GM21528 (cell line): Measurements from ENCODE around the gene NCKAP1.
"Not testable (repeated sequence)": the region's sequence is repeated elsewhere in the genome, so short reads cannot be mapped to it uniquely, and the experiment has no call there.

ENCODE experiments used
- ATAC-seq: cut with Tn5 transposase; IDR thresholded peaks from one replicate; pipeline ENCODE4 v1.9.1; 2021; ENCODE audit warnings: mild to moderate bottlenecking, moderate library complexity; ENCODE audit not compliant: unreplicated experiment, low FRiP score

NCKAP1 gene, protein sequence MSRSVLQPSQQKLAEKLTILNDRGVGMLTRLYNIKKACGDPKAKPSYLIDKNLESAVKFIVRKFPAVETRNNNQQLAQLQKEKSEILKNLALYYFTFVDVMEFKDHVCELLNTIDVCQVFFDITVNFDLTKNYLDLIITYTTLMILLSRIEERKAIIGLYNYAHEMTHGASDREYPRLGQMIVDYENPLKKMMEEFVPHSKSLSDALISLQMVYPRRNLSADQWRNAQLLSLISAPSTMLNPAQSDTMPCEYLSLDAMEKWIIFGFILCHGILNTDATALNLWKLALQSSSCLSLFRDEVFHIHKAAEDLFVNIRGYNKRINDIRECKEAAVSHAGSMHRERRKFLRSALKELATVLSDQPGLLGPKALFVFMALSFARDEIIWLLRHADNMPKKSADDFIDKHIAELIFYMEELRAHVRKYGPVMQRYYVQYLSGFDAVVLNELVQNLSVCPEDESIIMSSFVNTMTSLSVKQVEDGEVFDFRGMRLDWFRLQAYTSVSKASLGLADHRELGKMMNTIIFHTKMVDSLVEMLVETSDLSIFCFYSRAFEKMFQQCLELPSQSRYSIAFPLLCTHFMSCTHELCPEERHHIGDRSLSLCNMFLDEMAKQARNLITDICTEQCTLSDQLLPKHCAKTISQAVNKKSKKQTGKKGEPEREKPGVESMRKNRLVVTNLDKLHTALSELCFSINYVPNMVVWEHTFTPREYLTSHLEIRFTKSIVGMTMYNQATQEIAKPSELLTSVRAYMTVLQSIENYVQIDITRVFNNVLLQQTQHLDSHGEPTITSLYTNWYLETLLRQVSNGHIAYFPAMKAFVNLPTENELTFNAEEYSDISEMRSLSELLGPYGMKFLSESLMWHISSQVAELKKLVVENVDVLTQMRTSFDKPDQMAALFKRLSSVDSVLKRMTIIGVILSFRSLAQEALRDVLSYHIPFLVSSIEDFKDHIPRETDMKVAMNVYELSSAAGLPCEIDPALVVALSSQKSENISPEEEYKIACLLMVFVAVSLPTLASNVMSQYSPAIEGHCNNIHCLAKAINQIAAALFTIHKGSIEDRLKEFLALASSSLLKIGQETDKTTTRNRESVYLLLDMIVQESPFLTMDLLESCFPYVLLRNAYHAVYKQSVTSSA

DNA sequence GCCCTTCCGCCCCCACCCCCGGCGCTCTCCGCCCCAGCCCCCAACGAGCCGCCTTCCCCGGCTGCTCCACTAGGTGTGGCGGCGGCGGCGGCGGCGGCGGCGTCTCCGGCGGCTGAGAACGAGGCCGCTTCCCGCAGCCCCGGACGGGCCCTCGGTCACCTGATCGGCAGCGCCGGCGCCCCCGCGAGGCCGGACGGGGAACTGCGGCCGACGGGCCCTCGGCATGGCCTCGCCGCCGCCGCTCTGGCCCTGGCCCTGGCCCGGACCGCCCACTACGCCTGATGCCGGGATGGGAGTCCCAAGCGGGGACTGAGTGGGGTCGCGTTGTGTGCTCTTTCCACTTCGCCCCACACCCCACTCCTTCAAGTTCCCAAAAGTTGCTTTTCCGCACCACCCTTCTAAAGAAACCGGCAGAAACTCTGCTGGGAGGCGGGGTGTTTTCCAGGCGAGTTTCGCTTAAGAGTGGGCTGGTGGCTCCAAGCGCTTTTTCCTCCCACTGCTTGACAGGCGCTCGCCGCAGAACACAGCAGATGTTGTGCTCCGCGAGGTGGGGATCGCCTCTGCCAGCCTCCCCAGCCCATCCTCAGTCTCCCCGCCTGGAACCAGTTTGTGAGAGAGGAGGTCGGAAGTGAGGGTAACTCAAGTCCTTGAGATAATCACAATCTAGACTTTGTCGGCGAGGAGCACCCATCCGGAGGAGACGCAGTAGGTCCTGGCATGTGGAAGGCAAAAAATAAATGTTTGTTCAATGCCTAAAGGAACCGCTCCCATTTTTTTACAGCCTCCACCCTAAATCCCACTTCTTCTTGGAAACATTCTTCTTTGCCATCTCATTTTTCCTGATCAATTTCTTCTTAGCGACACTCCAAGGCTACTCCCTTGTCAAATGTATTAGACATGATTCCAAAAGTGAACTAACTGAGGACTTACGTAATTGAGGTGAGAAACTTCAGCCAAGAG lies at the start of gene NCKAP1:
TSS of gene NCKAP1 (minus strand) at position 117 of the 960 bp plus-strand sequence. CDS start 358 bp downstream, outside the sequence.
- ATAC-seq = peak; percentile 70

DNA sequence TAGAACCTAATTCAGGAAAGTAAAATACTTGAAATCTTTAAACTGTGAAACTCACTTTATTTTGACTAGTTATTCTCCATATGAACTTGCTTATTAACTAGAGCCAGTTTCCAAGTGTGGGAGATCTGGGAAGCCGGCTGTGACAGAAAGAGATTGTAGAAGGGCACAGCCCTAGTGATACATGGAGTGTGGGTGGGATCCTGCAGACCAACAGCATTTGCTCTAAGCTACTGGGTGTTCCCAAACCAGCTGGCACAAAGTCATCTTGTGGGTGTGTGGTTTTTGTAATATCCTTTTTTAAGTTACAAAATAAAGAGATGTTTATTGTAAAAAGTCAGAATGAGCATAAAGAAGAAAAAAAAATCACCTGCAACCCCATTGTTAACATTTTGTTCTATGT lies 43.7 kb upstream of the NCKAP1 start:
- no peak for ATAC-seq

DNA sequence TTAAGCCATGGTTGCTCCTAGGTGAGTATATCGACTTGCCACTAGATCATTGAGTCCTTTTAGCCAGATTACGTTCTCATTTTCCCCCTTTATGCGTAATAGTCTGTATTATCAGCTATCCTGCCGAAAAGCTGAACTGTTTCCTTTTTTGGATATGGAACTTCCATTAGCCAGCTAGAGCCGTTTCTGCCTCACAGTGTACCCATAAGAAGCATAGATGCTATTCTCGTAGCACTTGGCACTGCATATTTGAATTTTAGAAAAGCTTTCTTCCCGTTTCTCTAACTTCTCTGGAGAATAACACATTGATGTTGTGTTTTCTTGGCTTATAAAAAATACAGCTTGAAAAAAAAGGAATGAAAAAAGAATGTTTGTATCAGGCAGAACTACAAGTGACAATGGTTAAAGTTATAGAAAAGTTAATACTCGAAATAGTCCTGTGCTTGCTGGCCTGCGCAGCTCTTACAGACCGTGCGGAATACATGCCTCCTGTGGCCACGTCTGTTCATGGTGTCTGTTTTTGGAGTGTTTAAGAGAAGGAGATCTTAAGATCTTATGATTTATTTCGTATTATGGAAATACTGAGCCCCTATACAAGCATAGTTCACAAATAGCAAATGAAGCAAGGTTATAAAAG lies 41.0 kb upstream of the NCKAP1 start:
- peak; percentile 23 for ATAC-seq

DNA sequence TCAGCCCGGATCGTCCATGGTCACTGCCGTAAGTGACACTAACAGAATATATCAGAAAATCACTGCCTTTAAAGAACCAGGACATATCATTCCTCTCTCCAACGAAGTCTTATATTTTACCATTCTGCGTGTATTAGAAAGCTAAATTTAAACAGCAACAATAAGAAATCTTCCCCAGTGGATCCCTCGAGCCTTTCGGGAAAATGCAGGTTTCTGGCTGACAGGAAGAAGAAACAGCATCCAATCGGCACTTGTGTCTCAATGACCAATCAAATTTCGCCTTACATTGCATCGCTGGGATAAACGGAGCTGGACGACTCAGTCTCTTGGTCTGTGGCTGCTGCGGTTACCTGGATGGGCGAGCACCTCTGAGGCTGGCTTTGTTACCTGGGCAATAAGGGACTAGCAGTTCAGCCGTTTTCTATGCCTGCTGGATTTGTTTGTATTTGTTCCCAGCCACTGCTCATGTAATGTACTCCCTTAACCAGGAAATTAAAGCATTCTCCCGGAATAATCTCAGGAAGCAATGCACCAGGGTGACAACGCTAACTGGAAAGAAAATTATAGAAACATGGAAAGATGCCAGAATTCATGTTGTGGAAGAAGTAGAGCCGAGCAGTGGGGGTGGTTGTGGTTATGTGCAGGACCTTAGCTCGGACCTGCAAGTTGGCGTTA lies 40.3 kb upstream of the NCKAP1 start, which contains the start of gene DUSP19:
TSS of gene DUSP19 (plus strand) at position 284 of the 675 bp plus-strand sequence. CDS start at position 471, 187 bp downstream.
- peak; percentile 98 for ATAC-seq

DNA sequence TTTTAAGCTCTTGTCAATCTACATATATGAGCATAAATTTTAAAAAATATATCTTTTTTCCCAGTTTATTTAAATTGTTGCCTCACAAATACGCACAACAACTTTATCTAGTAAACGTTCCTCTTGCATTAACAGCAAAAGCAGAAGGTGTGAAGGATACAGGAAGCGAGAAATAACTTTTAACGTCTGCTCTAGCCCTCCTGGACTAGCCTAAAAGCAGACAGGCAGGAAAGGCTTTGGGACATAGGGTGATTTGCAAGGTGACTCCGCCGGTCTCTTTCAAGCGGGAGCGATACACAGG lies 39.9 kb upstream of the NCKAP1 start:
- ATAC-seq = no peak

DNA sequence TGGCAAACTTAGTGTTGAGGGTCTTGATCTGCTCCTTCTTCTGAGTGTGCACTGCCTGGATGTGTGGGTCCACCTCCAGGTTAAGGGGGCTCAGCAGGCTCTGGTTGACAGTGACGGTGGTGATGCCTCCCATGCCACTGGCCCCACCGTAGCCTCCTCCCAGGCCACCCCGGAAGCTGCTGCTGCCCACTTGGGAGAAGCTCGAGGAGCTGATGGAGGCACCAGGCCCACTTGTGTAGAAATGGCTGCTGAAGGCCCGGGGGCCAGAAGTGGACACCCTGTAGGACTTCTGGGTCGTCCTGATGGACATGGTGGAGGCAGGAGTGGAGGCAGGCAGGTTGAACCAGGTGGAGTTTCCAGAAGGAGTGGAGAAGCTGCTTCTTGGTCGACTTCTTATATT lies 33.9 kb upstream of the NCKAP1 start:
- no peak for ATAC-seq

DNA sequence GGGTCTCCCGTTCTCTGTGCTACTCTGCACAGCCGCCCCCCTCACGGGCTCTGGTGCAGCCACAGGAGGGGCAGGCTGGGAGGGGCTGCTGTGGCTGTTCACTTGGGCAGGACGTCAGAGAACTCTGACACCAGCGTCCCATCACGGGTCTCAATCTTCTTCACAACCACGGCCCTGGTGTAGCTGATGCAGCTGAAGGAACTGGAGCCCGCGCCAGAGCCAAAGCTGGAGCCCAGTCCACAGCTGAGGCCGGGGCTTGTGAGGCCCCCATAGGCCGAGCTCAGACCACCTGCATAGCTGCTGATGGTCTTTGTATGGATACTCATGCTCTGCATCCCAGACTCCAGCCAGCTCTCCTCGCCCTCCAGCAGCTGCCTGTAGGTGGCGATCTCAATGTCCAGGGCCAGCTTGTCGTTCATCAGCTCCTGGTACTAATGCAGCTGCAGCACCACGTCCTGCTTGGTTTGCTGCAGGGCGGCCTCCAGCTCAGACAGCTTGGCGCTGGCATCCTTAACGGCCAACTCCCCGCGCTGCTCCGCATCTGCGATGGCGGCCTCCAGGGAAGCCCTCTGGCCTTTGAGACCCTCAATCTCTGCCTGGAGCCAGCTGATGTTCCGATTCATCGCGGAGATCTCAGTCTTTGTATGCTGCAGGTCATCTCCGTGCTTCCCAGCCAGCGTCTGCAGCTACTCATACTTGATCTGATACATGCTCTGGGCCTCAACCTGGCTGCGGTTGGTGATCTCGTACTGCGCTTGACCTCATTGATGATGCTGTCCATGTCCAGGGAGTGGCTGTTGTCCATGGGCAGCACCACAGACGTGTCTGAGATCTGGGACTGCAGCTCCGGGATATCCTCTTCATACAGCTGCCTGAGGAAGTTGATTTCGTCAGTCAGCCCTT lies 32.9 kb upstream of the NCKAP1 start:
- ATAC-seq = no peak

DNA sequence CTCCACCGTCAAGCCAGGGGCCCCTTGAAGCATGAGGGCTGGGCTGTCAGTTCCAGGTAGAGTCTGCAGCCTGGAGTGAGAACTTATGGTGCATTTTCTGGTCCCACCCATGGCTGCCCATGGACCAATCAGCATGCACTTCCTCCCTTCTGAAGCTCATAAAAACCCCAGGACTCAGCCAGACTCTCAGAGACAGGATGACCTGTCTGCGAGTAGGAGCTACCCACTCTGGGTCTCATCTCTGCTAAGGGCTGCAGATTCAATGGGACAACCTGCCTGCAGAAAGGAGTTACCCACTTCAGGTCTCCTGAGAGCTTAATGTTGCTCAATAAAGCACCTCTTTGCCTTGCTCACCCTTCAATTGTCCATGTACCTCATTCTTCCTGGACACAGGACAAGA lies 30.9 kb upstream of the NCKAP1 start:
- no peak for ATAC-seq

DNA sequence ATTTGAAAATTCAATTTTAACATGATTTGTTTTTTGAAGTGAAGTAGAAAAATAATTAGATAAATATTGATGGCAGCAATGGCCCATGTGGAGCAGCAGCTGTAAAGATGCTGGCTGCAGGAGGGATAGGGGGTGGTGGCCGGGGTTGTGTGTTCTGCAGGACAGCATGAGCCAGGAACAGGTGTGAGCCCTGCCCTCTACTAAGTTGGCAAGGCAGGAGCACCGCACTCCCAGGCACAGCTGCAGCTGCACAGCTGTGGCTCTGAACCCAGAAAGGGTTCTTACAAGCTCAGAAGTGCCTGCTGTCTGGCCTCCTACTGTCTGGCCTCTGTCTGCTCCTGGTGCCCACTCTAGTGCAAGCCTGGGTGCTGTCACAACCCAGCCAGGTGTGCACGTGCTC lies 30.3 kb upstream of the NCKAP1 start:
- no peak for ATAC-seq

DNA sequence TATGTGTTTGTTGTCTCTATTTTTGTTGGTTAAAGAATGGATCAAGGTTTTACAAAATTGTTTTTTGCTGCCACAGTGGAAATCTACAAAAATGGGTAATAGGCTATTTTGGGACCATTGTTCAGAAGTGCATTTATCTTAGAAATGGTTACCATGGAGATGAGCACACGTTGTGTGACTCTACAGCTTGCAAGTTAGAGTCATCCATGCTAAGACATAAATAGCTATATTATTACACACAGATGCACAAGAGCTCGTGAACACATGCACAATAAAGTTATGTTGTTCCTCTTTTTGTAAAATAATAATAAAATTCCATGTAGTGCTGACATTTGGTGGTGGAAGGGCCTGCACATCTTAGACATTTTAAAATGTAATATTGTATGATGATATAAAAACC lies 24.8 kb upstream of the NCKAP1 start:
- no peak for ATAC-seq

DNA sequence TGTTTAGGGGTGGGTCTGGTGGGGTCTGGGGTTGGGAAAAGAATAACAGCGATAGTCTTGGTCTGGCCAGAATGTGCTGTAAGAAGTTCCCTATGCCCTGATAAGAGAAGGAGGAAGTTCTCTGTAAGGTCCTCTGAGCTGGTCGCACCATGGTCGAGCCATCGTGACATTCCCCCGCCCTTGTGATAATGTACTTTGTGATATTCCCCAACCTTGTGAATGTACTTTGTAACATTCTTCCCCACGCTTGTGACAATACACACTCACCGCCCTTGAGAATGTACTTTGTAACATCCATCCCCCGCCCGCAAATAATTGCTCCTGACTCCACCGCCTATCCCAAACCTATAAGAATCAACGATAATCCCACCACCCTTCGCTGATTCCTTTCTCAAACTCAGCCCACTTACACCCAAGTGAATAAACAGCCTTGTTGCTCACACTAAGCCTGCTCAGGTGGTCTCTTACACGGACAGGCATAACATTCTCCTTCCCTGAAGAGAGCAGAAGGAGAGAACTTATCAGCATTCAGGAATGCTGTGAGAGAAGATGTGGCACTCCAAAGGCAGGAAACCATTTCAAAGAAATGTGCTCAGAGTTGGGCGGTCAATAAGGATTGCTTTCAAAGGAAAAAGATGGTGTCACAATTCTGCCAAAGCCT lies 22.4 kb upstream of the NCKAP1 start:
- ATAC-seq = no peak

DNA sequence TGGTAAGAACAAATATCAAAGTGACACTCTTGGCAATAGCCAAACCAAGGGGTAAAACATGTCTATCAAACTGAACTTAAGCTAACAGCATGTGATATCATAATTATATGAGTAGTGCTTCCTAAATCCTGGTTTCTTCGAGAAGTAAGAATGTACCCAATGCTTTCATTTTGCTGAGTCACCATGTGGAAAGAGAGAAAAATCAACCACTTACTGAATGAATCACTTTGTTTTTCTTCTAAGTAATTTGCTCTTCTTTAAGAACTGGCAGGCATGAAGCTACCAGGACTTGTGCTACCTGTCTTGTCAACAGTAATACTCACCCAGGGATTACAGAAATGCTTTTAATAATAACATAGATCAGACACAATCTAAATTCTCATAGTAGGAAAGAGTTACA lies 21.3 kb upstream of the NCKAP1 start:
- no peak for ATAC-seq

DNA sequence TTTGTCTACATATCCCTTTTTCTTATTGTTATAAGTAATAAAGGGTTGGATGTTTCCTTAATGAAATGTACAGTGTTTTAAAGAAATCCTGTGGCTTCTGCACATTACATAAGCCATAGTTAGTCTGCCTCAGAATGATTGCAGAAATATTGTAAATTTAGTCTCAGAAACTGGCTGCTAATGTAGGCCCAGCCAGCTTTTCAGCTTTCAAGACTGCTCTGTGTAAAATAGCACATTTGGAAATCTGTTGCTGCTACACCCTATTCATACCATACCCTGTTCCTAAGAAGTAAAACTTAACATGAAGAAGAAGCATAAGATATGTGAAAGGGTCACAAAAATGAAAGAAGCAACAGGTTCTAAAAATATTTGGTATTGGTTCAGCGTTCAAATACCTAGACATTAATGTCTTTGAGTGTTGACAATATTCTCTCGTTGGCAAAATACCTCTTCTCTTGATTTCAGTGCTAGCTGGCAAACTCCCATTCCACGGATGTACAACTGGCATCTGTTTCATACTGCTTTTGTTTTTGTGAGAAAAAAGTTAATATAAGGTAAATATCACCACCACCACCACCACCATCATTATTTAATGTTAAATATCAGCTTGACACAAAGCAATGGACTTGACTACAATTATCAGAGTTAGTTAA lies 19.2 kb upstream of the NCKAP1 start:
- peak; percentile 64 for ATAC-seq

DNA sequence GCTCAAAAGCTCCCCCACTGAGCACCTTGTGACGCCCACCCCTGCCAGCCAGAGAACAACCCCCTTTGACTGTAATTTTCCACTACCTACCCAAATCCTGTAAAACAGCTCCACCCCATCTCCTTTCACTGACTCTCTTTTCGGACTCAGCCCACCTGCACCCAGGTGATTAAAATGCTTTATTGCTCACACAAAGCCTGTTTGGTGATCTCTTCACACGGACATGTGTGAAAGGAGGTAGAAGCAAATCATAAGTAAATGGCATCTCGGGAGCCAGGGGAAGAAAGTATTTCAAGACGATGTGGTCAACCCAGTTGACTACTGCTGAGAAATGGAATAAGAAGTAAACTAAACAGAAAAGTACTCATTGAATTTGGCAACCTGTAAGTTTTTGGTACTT lies 11.2 kb upstream of the NCKAP1 start:
- ATAC-seq = no peak

DNA sequence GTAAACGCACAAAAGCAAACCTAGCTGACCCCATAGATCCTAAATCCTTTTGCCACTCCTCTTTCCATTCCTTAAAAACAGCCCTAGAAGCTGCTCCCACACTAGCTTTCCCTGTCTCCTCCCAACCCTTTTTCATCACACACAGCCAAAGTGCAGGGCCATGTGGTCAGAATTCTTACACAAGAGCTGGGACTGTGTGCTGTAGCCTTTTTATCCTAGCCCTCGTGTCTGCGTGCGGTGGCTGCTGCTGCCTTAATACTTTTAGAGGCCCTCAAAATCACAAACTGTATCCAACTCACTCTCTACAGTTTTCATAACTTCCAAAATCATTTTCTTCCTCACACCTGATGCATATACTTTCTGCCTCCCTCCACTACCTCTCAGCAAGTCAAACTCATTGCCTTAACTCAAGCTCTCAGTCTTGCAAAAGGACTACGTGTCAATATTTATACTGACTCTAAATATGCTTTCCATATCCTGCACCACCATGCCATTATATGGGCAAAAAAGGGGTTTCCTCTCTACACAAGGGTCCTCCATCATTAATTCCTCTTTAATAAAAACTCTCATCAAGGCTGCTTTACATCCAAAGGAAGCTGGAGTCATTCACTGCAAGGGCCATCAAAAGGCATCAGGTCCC lies 9.3 kb upstream of the NCKAP1 start:
- ATAC-seq = not testable (repeated sequence)

DNA sequence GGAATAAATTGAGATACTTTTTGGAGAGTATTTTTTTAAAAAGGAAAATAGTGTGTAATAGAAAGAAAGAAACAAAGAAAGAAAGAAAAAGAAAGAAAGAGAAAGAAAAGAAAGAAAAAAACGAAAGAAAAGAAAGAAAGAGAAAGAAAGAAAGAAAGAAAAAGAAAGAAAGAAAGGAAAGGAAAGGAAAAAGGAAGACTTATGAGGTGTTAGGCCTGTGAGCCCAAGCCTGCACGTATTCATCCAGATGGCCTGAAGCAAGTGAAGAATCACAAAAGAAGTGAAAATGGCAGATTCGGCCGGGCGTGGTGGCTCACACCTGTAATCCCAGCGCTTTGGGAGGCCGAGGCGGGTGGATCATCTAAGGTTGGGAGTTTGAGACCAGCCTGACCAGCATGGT lies 5.3 kb upstream of the NCKAP1 start:
- not testable (repeated sequence) for ATAC-seq
